Skin of body (tissue), 1 donor: ENCODE measurements around the gene SRP19. TPM values are rescaled to one million over a fixed set of nuclear protein-coding genes. Genes with fewer than 3 reads are reported as not detected.

ENCODE experiments used
- total RNA-seq: library from RNA; depleted of rRNA; stranded (reverse); fragments of >200 nt; gene quantifications from one replicate; pipeline ENCODE4 v1.2.3, GENCODE V29; 2014

The SRP19 gene
- total RNA-seq, 1 donor from 2014 or later = 35.9 TPM

Other genes starting within 250 kb of the SRP19 start
- gene APC, start 123.4 kb upstream of the SRP19 start, total RNA-seq = 52.6 TPM
- gene REEP5, start 60.9 kb downstream of the SRP19 start, total RNA-seq = 36.8 TPM
- gene DCP2, start 115.5 kb downstream of the SRP19 start, total RNA-seq = 47.6 TPM